Peyer's patch (tissue), 4 donors: ENCODE results near the gene CEP85L.

Experiments
- POLR2A ChIP-seq, 2 donors: fragments of 450-650 bp; IDR thresholded peaks; one replicate each; pipeline ENCODE4 v1.5.1; 2017; ENCODE audit warnings: antibody characterized with exemption in 2 of 2, mild to moderate bottlenecking in 2 of 2, moderate library complexity in 2 of 2
- TF ChIP-seq, protein P1 (sequence below), 6 experiments: fragments of 450-650 bp in 4 of 6; fragments of 200-600 bp in 2 of 6; sonication (generic) in 1 of 6; IDR thresholded peaks; one replicate each; pipeline ENCODE4 v1.5.1; 2017 to 2019; ENCODE audit warnings: antibody characterized with exemption in 6 of 6, mild to moderate bottlenecking in 3 of 6, moderate library complexity in 1 of 6

- TF ChIP-seq, protein P1, sequence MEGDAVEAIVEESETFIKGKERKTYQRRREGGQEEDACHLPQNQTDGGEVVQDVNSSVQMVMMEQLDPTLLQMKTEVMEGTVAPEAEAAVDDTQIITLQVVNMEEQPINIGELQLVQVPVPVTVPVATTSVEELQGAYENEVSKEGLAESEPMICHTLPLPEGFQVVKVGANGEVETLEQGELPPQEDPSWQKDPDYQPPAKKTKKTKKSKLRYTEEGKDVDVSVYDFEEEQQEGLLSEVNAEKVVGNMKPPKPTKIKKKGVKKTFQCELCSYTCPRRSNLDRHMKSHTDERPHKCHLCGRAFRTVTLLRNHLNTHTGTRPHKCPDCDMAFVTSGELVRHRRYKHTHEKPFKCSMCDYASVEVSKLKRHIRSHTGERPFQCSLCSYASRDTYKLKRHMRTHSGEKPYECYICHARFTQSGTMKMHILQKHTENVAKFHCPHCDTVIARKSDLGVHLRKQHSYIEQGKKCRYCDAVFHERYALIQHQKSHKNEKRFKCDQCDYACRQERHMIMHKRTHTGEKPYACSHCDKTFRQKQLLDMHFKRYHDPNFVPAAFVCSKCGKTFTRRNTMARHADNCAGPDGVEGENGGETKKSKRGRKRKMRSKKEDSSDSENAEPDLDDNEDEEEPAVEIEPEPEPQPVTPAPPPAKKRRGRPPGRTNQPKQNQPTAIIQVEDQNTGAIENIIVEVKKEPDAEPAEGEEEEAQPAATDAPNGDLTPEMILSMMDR (IDR thresholded peaks at IDR 0.05) = no peak
- TF ChIP-seq POLR2A (IDR thresholded peaks at IDR 0.05) = no peak
These were observed 62.8 kb downstream of the CEP85L start for GRCh38 chr6:118588626-118589025.
